Measurements from ENCODE around the gene HINT1.
A peak's percentile ranks its signal among the peaks of the same experiment; 100 is the strongest.

The HINT1 gene

GRCh38 chr5:131109540-131110255, 55.4 kb downstream of the HINT1 start:
- peak; percentile 5 for DNase-seq
